GM18907 (cell line): ENCODE data around the gene XBP1.
"Not testable (repeated sequence)": the region's sequence is repeated elsewhere in the genome, so short reads cannot be mapped to it uniquely, and the experiment has no call there.

Source experiments
- ATAC-seq: cut with Tn5 transposase; IDR thresholded peaks from one replicate; pipeline ENCODE4 v1.9.1; 2021; ENCODE audit warnings: mild to moderate bottlenecking, moderate library complexity; ENCODE audit not compliant: unreplicated experiment

XBP1 gene

DNA sequence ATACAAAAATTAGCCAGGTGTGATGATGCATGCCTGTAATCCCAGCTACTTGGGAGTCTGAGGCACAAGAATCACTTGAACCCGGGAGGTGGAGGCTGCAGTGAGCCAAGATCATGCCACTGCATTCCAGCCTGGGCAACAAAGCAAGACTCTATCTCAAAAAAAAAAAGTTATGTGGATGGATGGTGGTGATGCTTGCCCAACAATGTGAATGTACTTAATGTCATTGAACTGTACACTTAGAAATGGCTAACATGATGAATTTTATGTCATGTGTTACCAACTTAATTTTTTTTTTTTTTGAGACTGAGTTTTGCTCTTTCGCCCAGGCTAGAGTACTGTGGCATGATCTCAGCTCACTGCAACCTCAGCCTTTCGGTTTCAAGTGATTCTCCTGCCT lies 45.9 kb downstream of the XBP1 start:
- ATAC-seq, result not testable (repeated sequence)

- no peak for ATAC-seq
Measured at GRCh38 chr22:28750471-28750881, 49.9 kb downstream of the XBP1 start.
